Lower leg skin (tissue), 3 donors: ENCODE results near the gene GARIN3.

Source experiments
- CTCF ChIP-seq, 3 donors: fragments of 450-650 bp; IDR thresholded peaks; one replicate each; pipeline ENCODE4 v1.5.1; 2016; ENCODE audit warnings: antibody characterized with exemption in 3 of 3, mild to moderate bottlenecking in 3 of 3, moderate library complexity in 2 of 3
- POLR2A ChIP-seq, 2 donors: fragments of 450-650 bp; IDR thresholded peaks; one replicate each; pipeline ENCODE4 v1.6.1; 2016 to 2017; ENCODE audit warnings: antibody characterized with exemption in 2 of 2, mild to moderate bottlenecking in 1 of 2, moderate library complexity in 1 of 2

- TF ChIP-seq CTCF (IDR thresholded peaks at IDR 0.05) = no peak
- TF ChIP-seq POLR2A (IDR thresholded peaks at IDR 0.05) = no peak
These were observed 9.1 kb upstream of the GARIN3 start for GRCh38 chr5:157175071-157175612.
